Stimulated activated naive B cell treated with anti-CD40 and anti-IgM and Interleukin-4, amounts not matched to agents 10 μg/mL and 1 μg/mL and 100 μg/mL, for 72 hours (primary cell): ENCODE results near the gene KERA.

Experiments used
- ATAC-seq, 2 donors: fragments of 150-1000 bp; cut with Tn5 transposase; replicated peaks; 2 replicates each; pipeline ENCODE4 v1.10.0; 2021; ENCODE audit warnings: moderate library complexity in 1 of 2
- DNase-seq: peaks from one replicate; pipeline ENCODE4 v3.0.0; 2021
- H3K27ac Mint-ChIP-seq: one replicate; pipeline ENCODE4 v1.8.0; 2022; ENCODE audit warnings: mild to moderate bottlenecking, mixed read lengths
- H3K27me3 Mint-ChIP-seq, 2 donors: one replicate each; pipeline ENCODE4 v1.8.0; 2022; ENCODE audit warnings: mixed read lengths in 2 of 2
- H3K36me3 Mint-ChIP-seq, 2 donors: one replicate each; pipeline ENCODE4 v1.8.0; 2022; ENCODE audit warnings: mixed read lengths in 2 of 2, mild to moderate bottlenecking in 1 of 2
- H3K4me1 Mint-ChIP-seq, 2 donors: one replicate each; pipeline ENCODE4 v1.8.0; 2022; ENCODE audit warnings: mixed read lengths in 2 of 2, mild to moderate bottlenecking in 1 of 2
- H3K4me3 Mint-ChIP-seq, 2 donors: one replicate each; pipeline ENCODE4 v1.8.0; 2022; ENCODE audit warnings: mild to moderate bottlenecking in 2 of 2, mixed read lengths in 2 of 2, moderate library complexity in 1 of 2
- H3K9me3 Mint-ChIP-seq, 2 donors: one replicate each; pipeline ENCODE4 v1.8.0; 2022; ENCODE audit warnings: mixed read lengths in 2 of 2, mild to moderate bottlenecking in 1 of 2

Gene KERA

DNA sequence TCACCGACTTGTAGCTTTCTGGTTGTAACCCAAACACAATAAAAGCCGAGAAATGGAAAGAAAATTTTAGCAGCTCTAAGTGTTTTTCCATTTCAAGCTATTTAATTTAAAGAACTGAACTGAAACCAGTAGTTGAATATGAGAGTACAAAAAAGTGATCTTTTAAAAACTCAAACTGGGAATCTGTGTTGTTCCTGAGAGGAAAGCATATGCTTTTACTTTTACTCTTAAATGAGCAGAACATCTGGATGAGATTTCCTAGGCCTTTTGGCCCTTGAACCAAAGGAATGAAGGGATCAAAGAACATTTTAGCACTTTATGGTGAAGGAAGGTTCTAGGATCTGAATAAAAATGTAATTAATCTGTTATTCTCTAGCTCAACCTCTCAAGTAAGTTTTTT is 1.3 kb downstream of the KERA start:
- H3K4me3 Mint-ChIP-seq = no peak overlapping the region
- ATAC-seq = no peak
- H3K27ac Mint-ChIP-seq = no peak overlapping the region
- no peak for DNase-seq
- H3K27me3 Mint-ChIP-seq = no peaks in the 10 kb centered on the region
- H3K9me3 Mint-ChIP-seq = no peaks in the 10 kb centered on the region
- no peaks in the 10 kb centered on the region for H3K36me3 Mint-ChIP-seq
- H3K4me1 Mint-ChIP-seq = no peaks in the 10 kb centered on the region

- H3K4me3 Mint-ChIP-seq = no peak overlapping the region
- no peaks in the 10 kb centered on the region for H3K4me1 Mint-ChIP-seq
- no peak for ATAC-seq
- no peaks in the 10 kb centered on the region for H3K27me3 Mint-ChIP-seq
- DNase-seq = no peak
- H3K36me3 Mint-ChIP-seq = no peaks in the 10 kb centered on the region
- H3K9me3 Mint-ChIP-seq = no peaks in the 10 kb centered on the region
- H3K27ac Mint-ChIP-seq = no peak overlapping the region
These were observed 1.8 kb downstream of the KERA start for GRCh38 chr12:91055976-91056375.

DNA sequence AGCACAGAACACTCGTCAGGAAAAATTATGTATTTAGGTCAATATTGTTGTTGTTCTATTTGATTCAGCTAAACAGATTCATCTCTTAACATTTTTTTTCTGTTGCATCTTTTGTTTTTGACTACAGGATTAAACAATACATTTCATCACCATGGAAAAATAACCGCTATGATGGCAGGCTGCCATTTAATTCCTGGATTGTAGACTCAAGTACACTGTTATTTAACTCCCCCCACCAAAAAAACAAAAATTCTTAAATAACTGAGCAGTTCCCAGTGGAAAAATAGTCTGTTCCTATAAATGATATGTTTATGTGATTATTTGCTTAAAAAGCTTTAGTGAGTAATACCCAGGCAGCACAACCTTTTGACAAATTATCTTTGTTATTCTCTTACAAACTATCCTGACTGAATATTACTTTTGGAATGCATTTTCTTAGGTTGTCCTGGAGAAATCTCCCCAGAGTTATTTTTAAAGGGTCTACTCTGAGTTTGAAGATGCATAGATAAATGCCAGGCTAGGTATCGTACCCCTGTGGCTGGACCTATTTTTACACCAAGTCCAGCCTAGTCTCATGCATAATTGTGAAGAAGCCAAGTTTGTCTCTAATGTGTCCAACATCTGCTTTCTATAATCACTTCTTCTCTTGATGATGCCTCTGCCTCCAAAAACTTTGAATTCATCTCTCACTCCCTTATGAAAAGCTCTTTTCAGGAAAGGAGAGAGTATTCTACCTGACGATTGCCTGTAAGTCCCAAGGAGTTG is 3.7 kb downstream of the KERA start:
- Mint-ChIP-seq H3K27me3 (no peaks in the 10 kb centered on the region), H3K36me3 (no peaks in the 10 kb centered on the region), H3K27ac (no peak overlapping the region), H3K4me3 (no peak overlapping the region), H3K4me1 (no peaks in the 10 kb centered on the region), H3K9me3 (no peaks in the 10 kb centered on the region)
- no peak for ATAC-seq
- DNase-seq = no peak

DNA sequence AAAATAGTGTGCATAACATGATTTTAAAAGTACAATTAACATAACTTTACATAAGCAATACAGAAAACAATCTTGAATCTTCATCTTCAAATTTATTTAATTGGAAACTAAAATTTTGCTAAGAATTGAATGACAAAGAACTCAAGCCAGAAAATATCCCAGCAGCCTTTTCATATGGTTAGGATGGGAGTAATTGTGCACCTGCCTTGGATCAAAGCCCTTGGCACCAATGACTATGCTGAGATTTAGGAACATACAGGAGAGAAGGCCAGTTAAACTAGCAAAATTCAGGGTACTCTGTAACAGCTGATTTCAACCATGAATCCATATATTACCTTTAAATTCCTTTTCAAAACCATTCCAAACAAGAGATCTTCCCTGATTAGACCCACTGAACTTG is 5.8 kb downstream of the KERA start:
- no peak for ATAC-seq
- H3K36me3 Mint-ChIP-seq = no peaks in the 10 kb centered on the region
- no peaks in the 10 kb centered on the region for H3K4me1 Mint-ChIP-seq
- no peak overlapping the region for H3K27ac Mint-ChIP-seq
- H3K9me3 Mint-ChIP-seq = no peaks in the 10 kb centered on the region
- DNase-seq = no peak
- no peak overlapping the region for H3K4me3 Mint-ChIP-seq
- no peaks in the 10 kb centered on the region for H3K27me3 Mint-ChIP-seq

DNA sequence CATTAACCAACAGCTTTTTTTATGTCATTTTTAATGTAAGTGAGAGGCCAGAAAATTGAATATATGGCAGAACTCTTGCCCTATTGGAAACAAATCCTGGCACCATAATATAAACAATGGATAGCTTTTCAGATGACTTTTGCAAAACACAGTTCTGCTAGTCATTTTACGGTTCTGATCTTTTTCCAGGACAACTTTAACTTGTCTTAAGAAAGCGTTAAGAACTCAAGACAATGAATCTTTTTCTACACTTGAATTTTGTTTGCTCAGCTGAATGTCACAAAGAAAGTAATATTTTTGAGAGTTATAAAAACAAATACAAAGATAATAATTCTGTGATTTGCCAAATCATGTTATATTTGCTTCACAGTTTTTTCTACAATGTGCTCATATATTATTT is 13.2 kb downstream of the KERA start:
- Mint-ChIP-seq H3K9me3 (no peaks in the 10 kb centered on the region), H3K36me3 (no peaks in the 10 kb centered on the region), H3K27me3 (no peaks in the 10 kb centered on the region), H3K4me1 (no peaks in the 10 kb centered on the region), H3K4me3 (no peak overlapping the region), H3K27ac (no peak overlapping the region)
- no peak for DNase-seq
- ATAC-seq = no peak

DNA sequence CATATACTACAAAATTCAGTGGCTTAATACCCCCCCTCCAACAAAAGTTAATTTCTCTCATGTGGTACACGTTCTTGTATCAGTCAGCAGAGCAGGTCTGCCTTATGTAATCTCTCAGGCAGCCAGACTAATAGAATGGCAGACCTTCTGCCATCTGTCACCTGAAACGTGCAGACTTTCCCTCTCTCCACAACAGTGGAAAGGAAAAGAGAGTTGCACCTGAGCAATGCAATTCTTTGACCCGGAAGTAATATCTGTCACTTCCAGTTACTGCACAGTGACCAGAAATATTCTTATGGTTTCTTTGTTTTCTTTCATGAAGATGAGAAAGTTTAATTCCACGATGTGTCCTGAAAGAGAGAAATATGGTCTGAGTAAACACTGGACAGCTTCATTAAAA is 14.4 kb downstream of the KERA start:
- H3K27me3 Mint-ChIP-seq = no peaks in the 10 kb centered on the region
- DNase-seq = no peak
- no peak overlapping the region for H3K27ac Mint-ChIP-seq
- no peaks in the 10 kb centered on the region for H3K9me3 Mint-ChIP-seq
- H3K4me3 Mint-ChIP-seq = no peak overlapping the region
- H3K36me3 Mint-ChIP-seq = no peaks in the 10 kb centered on the region
- no peak for ATAC-seq
- no peaks in the 10 kb centered on the region for H3K4me1 Mint-ChIP-seq

- ATAC-seq (no peak), DNase-seq (no peak)
- Mint-ChIP-seq H3K4me1 (no peaks in the 10 kb centered on the region), H3K36me3 (no peaks in the 10 kb centered on the region), H3K9me3 (no peaks in the 10 kb centered on the region), H3K27me3 (no peaks in the 10 kb centered on the region), H3K27ac (no peak overlapping the region), H3K4me3 (no peak overlapping the region)
These were observed 17.6 kb downstream of the KERA start for GRCh38 chr12:91040096-91040755.

- ATAC-seq (no peak), DNase-seq (no peak)
- Mint-ChIP-seq H3K36me3 (no peaks in the 10 kb centered on the region), H3K4me3 (no peak overlapping the region), H3K4me1 (no peaks in the 10 kb centered on the region), H3K9me3 (no peaks in the 10 kb centered on the region), H3K27me3 (no peaks in the 10 kb centered on the region), H3K27ac (no peak overlapping the region)
These were observed 20.5 kb downstream of the KERA start for GRCh38 chr12:91037276-91037675.

GRCh38 chr12:91033251-91033650 is 24.6 kb downstream of the KERA start:
- ATAC-seq (no peak), DNase-seq (no peak)
- H3K27ac Mint-ChIP-seq = no peak overlapping the region
- H3K27me3 Mint-ChIP-seq = no peaks in the 10 kb centered on the region
- H3K4me1 Mint-ChIP-seq = no peaks in the 10 kb centered on the region
- no peaks in the 10 kb centered on the region for H3K36me3 Mint-ChIP-seq
- no peaks in the 10 kb centered on the region for H3K9me3 Mint-ChIP-seq
- no peak overlapping the region for H3K4me3 Mint-ChIP-seq

DNA sequence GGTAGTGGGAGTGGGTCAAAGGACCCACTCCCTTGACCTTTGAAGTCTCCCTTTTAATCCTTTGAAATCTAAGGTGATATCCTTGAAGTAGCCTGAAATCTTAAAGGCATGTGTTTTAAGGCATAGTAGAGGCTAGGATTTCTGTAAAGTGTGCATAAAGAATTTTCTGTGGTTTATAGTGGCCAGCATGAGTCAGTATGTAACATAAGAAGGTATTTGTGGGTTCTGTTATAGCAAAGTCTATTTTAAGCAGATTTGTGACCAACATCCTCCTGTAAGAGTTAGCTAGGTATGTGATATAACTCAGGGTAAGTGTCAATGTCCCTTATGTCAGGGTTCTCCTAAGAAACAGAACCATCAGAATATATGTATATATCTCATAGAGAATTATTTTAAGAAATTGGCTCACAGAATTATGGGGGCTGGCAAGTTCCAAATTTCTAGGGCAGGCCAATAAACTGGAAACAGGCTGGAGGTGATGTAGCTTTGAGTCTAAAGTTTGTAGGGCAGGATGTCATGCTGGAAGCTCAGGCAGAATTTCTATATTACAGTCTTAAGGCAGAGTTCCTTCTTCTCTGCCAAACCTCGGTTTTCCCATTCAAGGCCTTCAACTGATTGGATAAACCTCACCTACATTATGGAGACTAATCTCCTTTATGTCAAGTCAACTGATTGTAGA is 34.4 kb downstream of the KERA start:
- ATAC-seq (peak in 1 of 2 donors; percentile 39), DNase-seq (no peak)
- Mint-ChIP-seq H3K36me3 (no peaks in the 10 kb centered on the region), H3K4me1 (no peaks in the 10 kb centered on the region), H3K4me3 (no peak overlapping the region), H3K27ac (no peak overlapping the region), H3K27me3 (no peaks in the 10 kb centered on the region), H3K9me3 (no peaks in the 10 kb centered on the region)

GRCh38 chr12:91021076-91021475 is 36.7 kb downstream of the KERA start:
- Mint-ChIP-seq H3K4me1 (no peaks in the 10 kb centered on the region), H3K27ac (no peak overlapping the region), H3K27me3 (no peaks in the 10 kb centered on the region), H3K36me3 (no peaks in the 10 kb centered on the region), H3K9me3 (no peaks in the 10 kb centered on the region), H3K4me3 (no peak overlapping the region)
- DNase-seq = no peak
- no peak for ATAC-seq

- peaks cover 0 to 2% of the 10 kb centered on the region in 2 donors for H3K9me3 Mint-ChIP-seq
- DNase-seq (no peak), ATAC-seq (no peak)
- no peak overlapping the region for H3K27ac Mint-ChIP-seq
- no peaks in the 10 kb centered on the region for H3K27me3 Mint-ChIP-seq
- H3K4me3 Mint-ChIP-seq = no peak overlapping the region
- H3K36me3 Mint-ChIP-seq = no peaks in the 10 kb centered on the region
- H3K4me1 Mint-ChIP-seq = no peaks in the 10 kb centered on the region
These were observed 38.4 kb downstream of the KERA start for GRCh38 chr12:91019455-91019854.

DNA sequence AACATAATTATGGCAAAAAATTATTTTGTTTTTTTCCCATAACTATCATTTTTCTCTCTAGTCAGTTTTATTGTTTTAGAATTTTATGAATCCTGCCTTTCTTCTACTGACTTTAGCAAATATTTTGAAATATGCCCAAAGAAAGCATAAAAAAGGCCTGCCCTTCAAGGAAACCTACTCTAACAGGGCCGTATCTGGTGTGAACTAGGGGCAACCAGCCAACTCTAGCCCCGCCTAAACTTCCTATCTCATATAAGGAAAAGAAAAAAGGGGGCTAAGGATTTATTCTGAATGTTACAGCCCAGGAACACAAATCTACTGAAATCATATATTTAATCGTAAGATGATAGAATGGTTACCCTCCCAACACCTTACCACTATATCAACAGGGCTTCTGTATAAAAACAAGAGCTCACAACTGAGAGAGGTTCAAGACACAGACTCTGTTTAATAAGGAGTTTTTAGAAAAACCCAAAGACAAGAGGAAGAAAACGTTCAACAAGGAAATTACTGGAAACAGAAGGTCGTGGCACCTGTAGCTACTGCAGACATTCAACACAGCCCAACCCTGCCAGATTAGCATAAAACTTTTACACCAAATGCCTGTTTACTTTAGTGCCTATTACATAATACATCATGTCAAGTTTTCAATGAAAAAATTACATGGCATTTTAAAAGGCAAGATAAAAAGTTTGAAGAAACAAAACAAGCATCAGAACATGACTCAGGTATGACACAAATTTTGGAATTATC is 40.1 kb downstream of the KERA start:
- peaks cover 6 to 11% of the 10 kb centered on the region in 2 donors for H3K27me3 Mint-ChIP-seq
- no peaks in the 10 kb centered on the region for H3K4me1 Mint-ChIP-seq
- ATAC-seq = no peak
- no peak for DNase-seq
- peaks cover 0 to 2% of the 10 kb centered on the region in 2 donors for H3K9me3 Mint-ChIP-seq
- no peak overlapping the region for H3K27ac Mint-ChIP-seq
- no peak overlapping the region for H3K4me3 Mint-ChIP-seq
- H3K36me3 Mint-ChIP-seq = no peaks in the 10 kb centered on the region

GRCh38 chr12:91017043-91017442 is 40.8 kb downstream of the KERA start:
- no peaks in the 10 kb centered on the region for H3K4me1 Mint-ChIP-seq
- no peak for ATAC-seq
- peaks cover 6 to 11% of the 10 kb centered on the region in 2 donors for H3K27me3 Mint-ChIP-seq
- H3K9me3 Mint-ChIP-seq = peaks cover 0 to 2% of the 10 kb centered on the region in 2 donors
- no peak for DNase-seq
- no peak overlapping the region for H3K27ac Mint-ChIP-seq
- no peak overlapping the region for H3K4me3 Mint-ChIP-seq
- no peaks in the 10 kb centered on the region for H3K36me3 Mint-ChIP-seq
